Caco-2 (cell line): ENCODE measurements around the gene BTBD9. TPM values are rescaled to one million over a fixed set of nuclear protein-coding genes. Genes with fewer than 3 reads are reported as not detected.

Experiments used
- BruUV-seq: library from RNA; stranded (reverse); fragments of 400-500 nt; replicated peaks from 2 replicates; lab custom pipeline; 2021; lab: Mats Ljungman, UMichigan
- CTCF ChIA-PET: fragments of 300-600 bp; sonication (Branson Sonifier 250); formaldehyde crosslinking; loops from one replicate; lab custom pipeline; 2022; ENCODE audit warnings: antibody characterized with exemption; lab: Charles Lee
- POLR2A ChIA-PET: fragments of 300-600 bp; sonication (Branson Sonifier 250); formaldehyde crosslinking; loops from one replicate; lab custom pipeline; 2022; ENCODE audit warnings: antibody characterized with exemption; lab: Charles Lee
- DNase-seq, 2 experiments: peaks; one replicate each; pipeline versions ENCODE4 v3.0.0 to v3.0.0-alpha.2; 2020 to 2022
- H3K27me3 ChIP-seq: replicated peaks from 2 replicates; pipeline ENCODE4 v1.6.0; 2011; ENCODE audit warnings: low read length; ENCODE audit not compliant: control insufficient read depth, insufficient read depth
- H3K36me3 ChIP-seq: 2 replicates; pipeline ENCODE4 v1.5.1; 2011; ENCODE audit warnings: low read length; ENCODE audit not compliant: control insufficient read depth, insufficient read depth
- H3K4me1 ChIP-seq: fragments of 250-450 bp; sonication (Bioruptor Pico); 2 replicates; pipeline ENCODE4 v1.5.1; 2020; ENCODE audit warnings: mild to moderate bottlenecking
- H3K4me3 ChIP-seq: 2 replicates; pipeline ENCODE4 v1.5.1; 2011; ENCODE audit warnings: low read depth, mild to moderate bottlenecking, control low read depth, low read length
- H3K9me3 ChIP-seq: fragments of 250-450 bp; sonication (Bioruptor Pico); 2 replicates; pipeline ENCODE4 v1.5.1; 2020; ENCODE audit warnings: mild to moderate bottlenecking, moderate library complexity
- H3K27ac Mint-ChIP-seq: one replicate; pipeline ENCODE4 v1.8.0; 2022; ENCODE audit warnings: mixed read lengths; ENCODE audit not compliant: unreplicated experiment
- H3K27me3 Mint-ChIP-seq: one replicate; pipeline ENCODE4 v1.8.0; 2022; ENCODE audit warnings: mixed read lengths; ENCODE audit not compliant: insufficient read depth, unreplicated experiment
- H3K36me3 Mint-ChIP-seq: one replicate; pipeline ENCODE4 v1.8.0; 2022; ENCODE audit warnings: mild to moderate bottlenecking, mixed read lengths; ENCODE audit not compliant: insufficient read depth, unreplicated experiment
- H3K4me1 Mint-ChIP-seq: one replicate; pipeline ENCODE4 v1.8.0; 2022; ENCODE audit warnings: low read depth, mixed read lengths; ENCODE audit not compliant: unreplicated experiment
- H3K4me3 Mint-ChIP-seq: one replicate; pipeline ENCODE4 v1.8.0; 2022; ENCODE audit warnings: mild to moderate bottlenecking, moderate library complexity, mixed read lengths; ENCODE audit not compliant: unreplicated experiment
- H3K9me3 Mint-ChIP-seq: one replicate; pipeline ENCODE4 v1.8.0; 2022; ENCODE audit warnings: mixed read lengths; ENCODE audit not compliant: unreplicated experiment
- CTCF ChIP-seq, 2 experiments: fragments of 200-600 bp in 1 of 2; IDR thresholded peaks; 1 replicate in 1 of 2; 2 replicates in 1 of 2; pipeline versions ENCODE4 v1.5.1 to v1.8.0; 2011 to 2022; ENCODE audit warnings: antibody characterized with exemption in 1 of 2, control low read depth in 1 of 2, inconsistent platforms in 1 of 2, low read depth in 1 of 2, low read length in 1 of 2, mild to moderate bottlenecking in 1 of 2, moderate library complexity in 1 of 2; ENCODE audit not compliant: insufficient read depth in 1 of 2, severe bottlenecking in 1 of 2, unreplicated experiment in 1 of 2
- intact Hi-C: fragments of 100-400 bp; cut with micrococcal nuclease; formaldehyde crosslinking; loops from one replicate; pipeline ENCODE4 v1.10.0; 2022; ENCODE audit not compliant: unreplicated experiment
- total RNA-seq: library from RNA; stranded (reverse); gene quantifications from 2 replicates; pipeline ENCODE4 v1.2.3, GENCODE V29; 2022

The BTBD9 gene
- total RNA-seq, 1 experiment from 2014 or later, result 19.6 TPM

- Mint-ChIP-seq H3K36me3 (peaks cover 46% of the 10 kb centered on the region), H3K4me3 (no peak overlapping the region), H3K27me3 (no peaks in the 10 kb centered on the region), H3K27ac (no peak overlapping the region), H3K4me1 (no peaks in the 10 kb centered on the region), H3K9me3 (no peaks in the 10 kb centered on the region)
- DNase-seq, result no peak
- H3K9me3 ChIP-seq, result no peaks in the 10 kb centered on the region
- CTCF ChIA-PET, result no interaction called here
- no TSS peak for BruUV-seq
- POLR2A ChIA-PET, result interaction anchor here (0.5 kb wide), 1 partner anchor 25 kb away, joined by 3 read pairs; no protein-coding TSS in a partner anchor
- no peak overlapping the region for H3K4me3 ChIP-seq
- no peaks in the 10 kb centered on the region for H3K4me1 ChIP-seq
- no peak for TF ChIP-seq CTCF (IDR thresholded peaks at IDR 0.05; ENCODE audit: insufficient read depth in 1 of 2, low read depth in 1 of 2, low read length in 1 of 2, severe bottlenecking in 1 of 2, unreplicated experiment in 1 of 2)
- no peaks in the 10 kb centered on the region for H3K27me3 ChIP-seq
- H3K36me3 ChIP-seq, result no peaks in the 10 kb centered on the region; the same call in none of the 2 replicates
- intact Hi-C loops, result loop anchor here (10.0 kb wide), 1 partner anchor 257 kb away; no protein-coding TSS in a partner anchor
These were observed 38.5 kb upstream of the BTBD9 start for GRCh38 chr6:38678178-38678760.

GRCh38 chr6:38676974-38677544 lies 37.3 kb upstream of the BTBD9 start:
- POLR2A ChIA-PET, result no interaction called here
- Mint-ChIP-seq H3K36me3 (peaks cover 44% of the 10 kb centered on the region), H3K9me3 (no peaks in the 10 kb centered on the region), H3K4me3 (no peak overlapping the region), H3K4me1 (no peaks in the 10 kb centered on the region), H3K27ac (no peak overlapping the region), H3K27me3 (no peaks in the 10 kb centered on the region)
- DNase-seq, result no peak
- Histone ChIP-seq H3K4me1 (no peaks in the 10 kb centered on the region), H3K9me3 (no peaks in the 10 kb centered on the region), H3K4me3 (no peak overlapping the region), H3K27me3 (no peaks in the 10 kb centered on the region), H3K36me3 (no peaks in the 10 kb centered on the region; the same call in none of the 2 replicates)
- TF ChIP-seq CTCF (IDR thresholded peaks at IDR 0.05; ENCODE audit: insufficient read depth in 1 of 2, low read depth in 1 of 2, low read length in 1 of 2, severe bottlenecking in 1 of 2, unreplicated experiment in 1 of 2), result no peak
- no TSS peak for BruUV-seq
- intact Hi-C loops, result loop anchor here (10.0 kb wide), 1 partner anchor 258 kb away; no protein-coding TSS in a partner anchor
- CTCF ChIA-PET, result no interaction called here

GRCh38 chr6:38676236-38676973 lies 36.7 kb upstream of the BTBD9 start:
- no peak overlapping the region for H3K27ac Mint-ChIP-seq
- H3K4me1 Mint-ChIP-seq, result no peaks in the 10 kb centered on the region
- Histone ChIP-seq H3K9me3 (no peaks in the 10 kb centered on the region), H3K4me1 (no peaks in the 10 kb centered on the region), H3K36me3 (no peaks in the 10 kb centered on the region; the same call in none of the 2 replicates), H3K4me3 (no peak overlapping the region), H3K27me3 (no peaks in the 10 kb centered on the region)
- peaks cover 38% of the 10 kb centered on the region for H3K36me3 Mint-ChIP-seq
- no peak for TF ChIP-seq CTCF (IDR thresholded peaks at IDR 0.05; ENCODE audit: insufficient read depth in 1 of 2, low read depth in 1 of 2, low read length in 1 of 2, severe bottlenecking in 1 of 2, unreplicated experiment in 1 of 2)
- no peak for DNase-seq
- intact Hi-C loops, result loop anchor here (10.0 kb wide), 1 partner anchor 258 kb away; no protein-coding TSS in a partner anchor
- BruUV-seq, result TSS peak; percentile 77
- no peaks in the 10 kb centered on the region for H3K27me3 Mint-ChIP-seq
- POLR2A ChIA-PET, result no interaction called here
- no peak overlapping the region for H3K4me3 Mint-ChIP-seq
- no peaks in the 10 kb centered on the region for H3K9me3 Mint-ChIP-seq
- CTCF ChIA-PET, result no interaction called here
